WI38 (cell line): ENCODE data around the gene ZC2HC1B.

ENCODE experiments used
- H3K4me3 ChIP-seq: 2 replicates; pipeline ENCODE4 v1.5.1; 2011; ENCODE audit warnings: low read depth, mild to moderate bottlenecking, control low read depth, low read length
- TF ChIP-seq, protein P1 (sequence below): IDR thresholded peaks from 2 replicates; pipeline ENCODE4 v1.5.1; 2012; ENCODE audit warnings: low read depth, mild to moderate bottlenecking, control low read depth, low read length

Gene ZC2HC1B

DNA sequence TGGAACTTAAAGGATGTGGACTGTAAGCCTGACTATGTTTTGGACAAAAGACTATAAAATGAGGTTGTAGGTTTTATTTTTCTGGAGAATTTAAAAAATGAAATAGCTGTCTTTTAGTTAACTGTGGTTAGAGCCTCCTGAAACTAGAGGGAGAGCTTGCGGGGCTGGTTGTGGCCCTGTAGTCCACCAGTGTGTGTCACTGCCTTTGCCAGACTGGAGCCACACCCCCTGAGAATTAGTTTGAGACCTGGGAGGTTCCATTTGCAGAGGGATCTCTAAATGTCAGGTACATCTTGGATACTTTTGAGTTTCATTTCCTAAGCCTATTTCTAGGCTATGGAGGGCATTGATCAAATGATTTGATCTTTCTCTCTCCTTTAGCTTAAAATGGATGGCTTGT, 20.8 kb downstream of the ZC2HC1B start:
- H3K4me3 ChIP-seq: no peak overlapping the region
- TF ChIP-seq, protein P1, sequence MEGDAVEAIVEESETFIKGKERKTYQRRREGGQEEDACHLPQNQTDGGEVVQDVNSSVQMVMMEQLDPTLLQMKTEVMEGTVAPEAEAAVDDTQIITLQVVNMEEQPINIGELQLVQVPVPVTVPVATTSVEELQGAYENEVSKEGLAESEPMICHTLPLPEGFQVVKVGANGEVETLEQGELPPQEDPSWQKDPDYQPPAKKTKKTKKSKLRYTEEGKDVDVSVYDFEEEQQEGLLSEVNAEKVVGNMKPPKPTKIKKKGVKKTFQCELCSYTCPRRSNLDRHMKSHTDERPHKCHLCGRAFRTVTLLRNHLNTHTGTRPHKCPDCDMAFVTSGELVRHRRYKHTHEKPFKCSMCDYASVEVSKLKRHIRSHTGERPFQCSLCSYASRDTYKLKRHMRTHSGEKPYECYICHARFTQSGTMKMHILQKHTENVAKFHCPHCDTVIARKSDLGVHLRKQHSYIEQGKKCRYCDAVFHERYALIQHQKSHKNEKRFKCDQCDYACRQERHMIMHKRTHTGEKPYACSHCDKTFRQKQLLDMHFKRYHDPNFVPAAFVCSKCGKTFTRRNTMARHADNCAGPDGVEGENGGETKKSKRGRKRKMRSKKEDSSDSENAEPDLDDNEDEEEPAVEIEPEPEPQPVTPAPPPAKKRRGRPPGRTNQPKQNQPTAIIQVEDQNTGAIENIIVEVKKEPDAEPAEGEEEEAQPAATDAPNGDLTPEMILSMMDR: no peak

DNA sequence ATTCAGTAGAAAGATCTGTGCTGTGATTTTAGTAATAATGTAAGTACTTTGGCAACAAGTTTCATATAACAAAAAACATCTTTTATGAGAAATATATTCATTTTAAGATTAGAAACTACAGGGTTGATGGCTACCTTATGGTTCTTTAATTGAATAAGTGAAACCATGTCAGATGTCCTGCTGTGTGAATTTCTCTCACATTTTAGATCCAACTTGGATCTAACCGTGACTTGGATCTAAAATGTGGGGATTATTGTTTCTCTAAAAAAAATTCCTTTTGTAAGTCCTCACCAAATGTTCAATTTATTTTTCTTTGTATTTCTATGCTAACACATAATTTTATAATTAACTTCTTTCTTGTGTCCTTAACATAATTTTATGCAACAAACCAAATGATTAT, 30.4 kb downstream of the ZC2HC1B start:
- no peak overlapping the region for H3K4me3 ChIP-seq
- TF ChIP-seq, protein P1: no peak

GRCh38 chr6:143896126-143896860, 32.0 kb downstream of the ZC2HC1B start:
- no peak overlapping the region for H3K4me3 ChIP-seq
- TF ChIP-seq, protein P1: no peak

GRCh38 chr6:143900358-143900757, 36.1 kb downstream of the ZC2HC1B start:
- TF ChIP-seq, protein P1: no peak
- H3K4me3 ChIP-seq: no peak overlapping the region

GRCh38 chr6:143901885-143902750, 37.8 kb downstream of the ZC2HC1B start:
- TF ChIP-seq, protein P1: no peak

DNA sequence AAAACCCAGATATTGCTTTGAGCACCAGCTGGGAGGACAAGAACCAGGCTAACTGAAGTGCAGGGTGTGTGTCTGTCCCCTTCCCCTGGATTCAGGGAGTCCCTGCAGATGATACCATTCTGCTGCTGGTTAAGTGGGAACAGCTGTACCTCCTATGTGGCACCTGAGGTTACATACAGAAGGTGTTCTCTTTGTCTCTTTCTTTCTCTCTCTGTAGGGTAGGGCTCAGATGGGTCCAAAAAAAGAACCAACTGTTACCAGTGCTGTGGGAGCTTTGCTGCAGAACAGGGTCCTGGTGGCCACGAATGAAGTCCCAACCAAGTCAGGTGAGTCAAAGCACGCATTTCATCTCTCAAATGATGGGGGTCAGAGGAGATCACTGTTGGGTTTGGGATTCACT, 38.6 kb downstream of the ZC2HC1B start:
- TF ChIP-seq, protein P1: no peak
- no peak overlapping the region for H3K4me3 ChIP-seq

More at GRCh38 chr6:143901885-143902750, 37.8 kb downstream of the ZC2HC1B start:
- no peak overlapping the region for H3K4me3 ChIP-seq

DNA sequence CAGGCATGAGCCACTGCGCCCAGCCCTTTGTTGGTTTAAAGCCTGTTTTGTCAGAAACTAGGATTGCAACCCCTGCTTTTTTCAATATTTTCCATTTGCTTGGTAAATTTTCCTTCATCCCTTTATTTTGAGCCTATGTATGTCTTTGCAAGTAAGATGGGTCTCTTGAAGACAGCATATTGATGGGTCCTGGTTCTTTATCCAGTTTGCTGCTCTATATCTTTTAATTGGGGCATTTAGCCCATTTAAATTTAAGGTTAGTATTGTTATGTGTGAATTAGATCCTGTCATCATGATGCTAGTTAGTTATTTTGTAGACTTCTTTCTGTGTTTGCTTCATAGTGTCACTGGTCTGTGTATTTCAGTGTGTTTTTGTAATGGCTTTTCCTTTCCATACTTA, 46.8 kb downstream of the ZC2HC1B start:
- H3K4me3 ChIP-seq: no peak overlapping the region
- TF ChIP-seq, protein P1: no peak
